CD14-positive monocyte (primary cell): ENCODE measurements around the gene RMND5B. TPM values are rescaled to one million over a fixed set of nuclear protein-coding genes. Genes with fewer than 3 reads are reported as not detected.

ENCODE experiments used
- DNase-seq, 3 donors: peaks; one replicate each; pipeline ENCODE4 v3.0.0-alpha.2; 2011 to 2022
- H2AFZ ChIP-seq: 2 replicates; pipeline ENCODE4 v1.6.0; 2012; ENCODE audit warnings: mild to moderate bottlenecking, low read depth, low read length, inconsistent platforms; ENCODE audit not compliant: insufficient read depth, poor library complexity, severe bottlenecking
- H3K27ac ChIP-seq, 2 donors: 1 replicate in 1 of 2; 2 replicates in 1 of 2; pipeline ENCODE4 v1.5.1; 2012 to 2013; ENCODE audit warnings: low read length in 2 of 2, control low read depth in 1 of 2, inconsistent platforms in 1 of 2, low read depth in 1 of 2, mild to moderate bottlenecking in 1 of 2
- H3K27me3 ChIP-seq, 2 donors: one replicate each; pipeline versions ENCODE4 v1.6.0 to v1.6.1; 2011 to 2013; ENCODE audit warnings: low read length in 2 of 2; ENCODE audit not compliant: control insufficient read depth in 2 of 2, insufficient read depth in 2 of 2
- H3K36me3 ChIP-seq, 2 donors: replicated peaks in 1 of 2; 1 replicate in 1 of 2; 2 replicates in 1 of 2; pipeline versions ENCODE4 v1.5.1 to v1.6.1; 2012 to 2013; ENCODE audit warnings: low read length in 2 of 2, control low read depth in 1 of 2, inconsistent platforms in 1 of 2, mild to moderate bottlenecking in 1 of 2; ENCODE audit not compliant: insufficient read depth in 2 of 2, control insufficient read depth in 1 of 2
- H3K4me1 ChIP-seq, 2 donors: 1 replicate in 1 of 2; 2 replicates in 1 of 2; pipeline versions ENCODE4 v1.5.1 to v1.6.1; 2012 to 2013; ENCODE audit warnings: low read length in 2 of 2, control low read depth in 1 of 2, inconsistent platforms in 1 of 2, mild to moderate bottlenecking in 1 of 2, moderate library complexity in 1 of 2; ENCODE audit not compliant: insufficient read depth in 2 of 2, control insufficient read depth in 1 of 2
- H3K4me2 ChIP-seq: replicated peaks from 2 replicates; pipeline ENCODE3; 2012; ENCODE audit warnings: low read length, moderate library complexity, mild to moderate bottlenecking; ENCODE audit not compliant: poor library complexity, severe bottlenecking; ENCODE audit errors: extremely low read depth
- H3K4me3 ChIP-seq, 3 experiments: fragments of 200-600 bp in 1 of 3; sonication (generic) in 1 of 3; replicated peaks in 1 of 3; 1 replicate in 2 of 3; 2 replicates in 1 of 3; pipeline ENCODE4 v1.5.1; 2011 to 2013; ENCODE audit warnings: low read length in 3 of 3, mild to moderate bottlenecking in 3 of 3, control low read depth in 2 of 3, low read depth in 2 of 3, inconsistent platforms in 1 of 3, moderate library complexity in 1 of 3
- H3K79me2 ChIP-seq: 2 replicates; pipeline ENCODE4 v1.6.0; 2012; ENCODE audit warnings: mild to moderate bottlenecking, control low read depth, inconsistent platforms, low read length, moderate library complexity; ENCODE audit not compliant: insufficient read depth
- H3K9ac ChIP-seq: 2 replicates; pipeline ENCODE4 v1.6.0; 2017; ENCODE audit warnings: low read length, mild to moderate bottlenecking; ENCODE audit not compliant: insufficient read depth, poor library complexity, severe bottlenecking
- H3K9me3 ChIP-seq, 2 donors: replicated peaks in 1 of 2; 1 replicate in 1 of 2; 2 replicates in 1 of 2; pipeline versions ENCODE4 v1.5.1 to v1.6.1; 2012 to 2013; ENCODE audit warnings: low read length in 2 of 2, control low read depth in 1 of 2; ENCODE audit not compliant: control insufficient read depth in 1 of 2, insufficient read depth in 1 of 2
- H4K20me1 ChIP-seq: 2 replicates; pipeline ENCODE4 v1.6.0; 2012; ENCODE audit warnings: mild to moderate bottlenecking, low read length, control low read depth, moderate library complexity; ENCODE audit not compliant: insufficient read depth
- H3K27ac Mint-ChIP-seq, 7 donors: one replicate each; pipeline ENCODE4 v1.8.0; 2020; ENCODE audit warnings: mild to moderate bottlenecking in 7 of 7, mixed read lengths in 7 of 7, moderate library complexity in 6 of 7, inconsistent platforms in 2 of 7
- H3K27me3 Mint-ChIP-seq, 3 donors: one replicate each; pipeline ENCODE4 v1.8.0; 2021 to 2022; ENCODE audit warnings: low read depth in 3 of 3, mild to moderate bottlenecking in 3 of 3, mixed read lengths in 3 of 3, moderate library complexity in 3 of 3, inconsistent platforms in 1 of 3
- H3K36me3 Mint-ChIP-seq, 2 donors: one replicate each; pipeline ENCODE4 v1.8.0; 2020; ENCODE audit warnings: mixed read lengths in 2 of 2, inconsistent platforms in 1 of 2, mild to moderate bottlenecking in 1 of 2
- H3K4me1 Mint-ChIP-seq: one replicate; pipeline ENCODE4 v1.8.0; 2020; ENCODE audit warnings: mild to moderate bottlenecking, mixed read lengths
- H3K4me3 Mint-ChIP-seq, 2 donors: one replicate each; pipeline ENCODE4 v1.8.0; 2020; ENCODE audit warnings: mild to moderate bottlenecking in 2 of 2, mixed read lengths in 2 of 2, moderate library complexity in 1 of 2
- H3K9me3 Mint-ChIP-seq, 7 donors: one replicate each; pipeline ENCODE4 v1.8.0; 2020 to 2022; ENCODE audit warnings: mixed read lengths in 7 of 7, mild to moderate bottlenecking in 6 of 7, moderate library complexity in 6 of 7, inconsistent platforms in 2 of 7
- WGBS: methylation state at CpG from one replicate; pipeline ENCODE4 v1.1.5; 2013; ENCODE audit warnings: missing lambda C conversion rate; ENCODE audit not compliant: insufficient coverage; 5-methylcytosine and 5-hydroxymethylcytosine counted together
- intact Hi-C, 2 donors: fragments of 100-400 bp; cut with micrococcal nuclease; formaldehyde crosslinking; loops; one replicate each; pipeline versions ENCODE4 v1.15.0 to v1.15.1; 2023
- polyA plus RNA-seq, 3 donors: library from polyadenylated mRNA; depleted of rRNA in 1 of 3; unstranded in 2 of 3; stranded (reverse) in 1 of 3; fragments of 300-500 nt in 2 of 3; fragments of >200 nt in 1 of 3; fragmentation: Illumina TruSeq in 2 of 3; gene quantifications; 1 replicate in 2 of 3; 2 replicates in 1 of 3; pipeline ENCODE4 v1.2.3, GENCODE V29; 2012 to 2021
- TF ChIP-seq, protein P1 (sequence below): fragments of 200-600 bp; IDR thresholded peaks from one replicate; pipeline ENCODE4 v1.8.0; 2022; ENCODE audit warnings: antibody characterized with exemption, mild to moderate bottlenecking

The RMND5B gene
- polyA plus RNA-seq, 3 donors: 20.9 to 27.4 (median 23.9) TPM

DNA sequence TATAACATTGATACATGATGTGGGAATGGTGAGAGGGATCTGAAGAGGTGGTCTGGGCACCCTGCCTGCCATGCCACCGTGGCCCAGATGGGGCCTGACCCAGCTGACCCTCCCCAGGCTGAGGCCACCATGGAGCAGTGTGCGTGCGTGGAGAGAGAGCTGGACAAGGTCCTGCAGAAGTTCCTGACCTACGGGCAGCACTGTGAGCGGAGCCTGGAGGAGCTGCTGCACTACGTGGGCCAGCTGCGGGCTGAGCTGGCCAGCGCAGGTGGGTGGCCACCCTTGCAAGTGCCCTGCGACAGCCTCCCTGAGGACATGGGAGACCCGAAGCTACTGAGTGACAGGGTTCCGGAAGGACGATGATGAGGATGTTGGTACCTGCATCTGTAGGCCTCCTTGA, 7.2 kb downstream of the RMND5B start:
- Histone ChIP-seq H3K4me2 (no peak overlapping the region), H3K36me3 (peaks cover 35 to 91% of the 10 kb centered on the region in 2 donors), H3K27ac (no peak overlapping the region), H3K4me3 (no peak overlapping the region), H3K4me1 (no peaks in the 10 kb centered on the region), H3K9ac (no peak overlapping the region), H4K20me1 (peaks cover 29% of the 10 kb centered on the region), H3K79me2 (no peaks in the 10 kb centered on the region), H2AFZ (no peak overlapping the region), H3K27me3 (no peaks in the 10 kb centered on the region), H3K9me3 (no peaks in the 10 kb centered on the region)
- Mint-ChIP-seq H3K36me3 (peaks cover 68 to 88% of the 10 kb centered on the region in 2 donors), H3K9me3 (no peaks in the 10 kb centered on the region), H3K4me3 (no peak overlapping the region), H3K27ac (no peak overlapping the region), H3K27me3 (no peaks in the 10 kb centered on the region), H3K4me1 (peaks cover 3% of the 10 kb centered on the region)
- intact Hi-C loops: loop anchor here in 1 of 2 donors (10.0 kb wide), 1 partner anchor 1723 kb away; the partner anchor contains the start of gene CLTB
- TF ChIP-seq, protein P1, sequence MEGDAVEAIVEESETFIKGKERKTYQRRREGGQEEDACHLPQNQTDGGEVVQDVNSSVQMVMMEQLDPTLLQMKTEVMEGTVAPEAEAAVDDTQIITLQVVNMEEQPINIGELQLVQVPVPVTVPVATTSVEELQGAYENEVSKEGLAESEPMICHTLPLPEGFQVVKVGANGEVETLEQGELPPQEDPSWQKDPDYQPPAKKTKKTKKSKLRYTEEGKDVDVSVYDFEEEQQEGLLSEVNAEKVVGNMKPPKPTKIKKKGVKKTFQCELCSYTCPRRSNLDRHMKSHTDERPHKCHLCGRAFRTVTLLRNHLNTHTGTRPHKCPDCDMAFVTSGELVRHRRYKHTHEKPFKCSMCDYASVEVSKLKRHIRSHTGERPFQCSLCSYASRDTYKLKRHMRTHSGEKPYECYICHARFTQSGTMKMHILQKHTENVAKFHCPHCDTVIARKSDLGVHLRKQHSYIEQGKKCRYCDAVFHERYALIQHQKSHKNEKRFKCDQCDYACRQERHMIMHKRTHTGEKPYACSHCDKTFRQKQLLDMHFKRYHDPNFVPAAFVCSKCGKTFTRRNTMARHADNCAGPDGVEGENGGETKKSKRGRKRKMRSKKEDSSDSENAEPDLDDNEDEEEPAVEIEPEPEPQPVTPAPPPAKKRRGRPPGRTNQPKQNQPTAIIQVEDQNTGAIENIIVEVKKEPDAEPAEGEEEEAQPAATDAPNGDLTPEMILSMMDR: no peak
- 96% methylated on average over 8 of the region's 12 CpGs for whole genome bisulfite sequencing
- DNase-seq: no peak

DNA sequence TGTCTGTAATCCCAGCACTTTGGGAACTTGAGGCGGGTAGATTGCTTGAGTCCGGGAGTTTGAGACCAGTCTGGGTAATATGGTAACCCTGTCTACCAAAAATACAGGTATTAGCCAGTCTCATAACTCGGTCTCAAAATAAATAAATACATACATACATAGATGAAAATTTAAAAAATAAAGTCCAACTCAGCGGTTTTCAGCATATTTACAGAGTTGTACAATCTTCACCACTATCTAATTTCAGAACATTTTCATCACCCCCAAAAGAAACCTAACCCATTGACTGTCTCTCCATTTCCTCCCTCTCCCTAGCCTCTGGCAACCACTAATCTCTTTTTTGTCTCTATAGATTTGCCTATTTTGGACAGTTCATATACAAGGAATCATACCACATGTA, 10.7 kb downstream of the RMND5B start:
- whole genome bisulfite sequencing: 100% methylated on average over 2 of the region's 4 CpGs
- no peaks in the 10 kb centered on the region for H3K27me3 ChIP-seq
- H3K79me2 ChIP-seq: no peaks in the 10 kb centered on the region
- Mint-ChIP-seq H3K27me3 (no peaks in the 10 kb centered on the region), H3K4me1 (no peaks in the 10 kb centered on the region), H3K36me3 (peaks cover 73 to 90% of the 10 kb centered on the region in 2 donors), H3K27ac (no peak overlapping the region), H3K9me3 (no peaks in the 10 kb centered on the region), H3K4me3 (no peak overlapping the region)
- H3K27ac ChIP-seq: no peak overlapping the region
- DNase-seq: no peak
- intact Hi-C loops: no loop called here
- peaks cover 50 to 97% of the 10 kb centered on the region in 2 donors for H3K36me3 ChIP-seq
- no peak overlapping the region for H3K9ac ChIP-seq
- H4K20me1 ChIP-seq: peaks cover 24% of the 10 kb centered on the region
- H3K4me1 ChIP-seq: no peaks in the 10 kb centered on the region
- no peaks in the 10 kb centered on the region for H3K9me3 ChIP-seq
- TF ChIP-seq, protein P1: no peak
- H3K4me3 ChIP-seq: no peak overlapping the region
- H3K4me2 ChIP-seq: no peak overlapping the region
- H2AFZ ChIP-seq: no peak overlapping the region
